ENCODE results near the gene NELL1.

NELL1 gene

GRCh38 chr11:20771026-20771425 is 101.6 kb downstream of the NELL1 start:
- CTCF ChIA-PET = interaction anchor here (1.2 kb wide), 1 partner anchor 16 kb away, joined by 3 read pairs; no protein-coding TSS in a partner anchor
- POLR2A ChIA-PET = no interaction called here
- TF ChIP-seq CTBP1 (IDR thresholded peaks at IDR 0.05; ENCODE audit: borderline replicate concordance) (no peak), LEF1 (IDR thresholded peaks at IDR 0.05; ENCODE audit: borderline replicate concordance) (no peak), SP1 (IDR thresholded peaks at IDR 0.05) (no peak), SUZ12 (IDR thresholded peaks at IDR 0.05) (no peak), TARDBP (IDR thresholded peaks at IDR 0.05) (no peak), ZNF384 (IDR thresholded peaks at IDR 0.05) (no peak), FOXA1 (IDR thresholded peaks at IDR 0.05) (no peak), L3MBTL2 (conservative IDR thresholded peaks at IDR 0.05) (no peak), ELF4 (IDR thresholded peaks at IDR 0.05) (no peak), NFRKB (IDR thresholded peaks at IDR 0.05) (no peak), ARNT (IDR thresholded peaks at IDR 0.05) (no peak), HDGF (IDR thresholded peaks at IDR 0.05; ENCODE audit: borderline replicate concordance) (no peak), FOXM1 (IDR thresholded peaks at IDR 0.05; ENCODE audit: borderline replicate concordance) (no peak)
- DNase-seq (ENCODE audit: extremely low spot score) = no peak

- no peak for DNase-seq (ENCODE audit: extremely low spot score)
- ChIA-PET CTCF (no interaction called here), POLR2A (no interaction called here)
- TF ChIP-seq CTBP1 (IDR thresholded peaks at IDR 0.05; ENCODE audit: borderline replicate concordance) (no peak), SUZ12 (IDR thresholded peaks at IDR 0.05) (no peak), ELF4 (IDR thresholded peaks at IDR 0.05) (no peak)
Measured at GRCh38 chr11:20771681-20772080, 102.3 kb downstream of the NELL1 start.

GRCh38 chr11:20775331-20775730 is 105.9 kb downstream of the NELL1 start:
- no peak for TF ChIP-seq ELF4 (IDR thresholded peaks at IDR 0.05)
- ChIA-PET POLR2A (no interaction called here), CTCF (no interaction called here)
- no peak for DNase-seq (ENCODE audit: extremely low spot score)

GRCh38 chr11:20782775-20783174 is 113.4 kb downstream of the NELL1 start:
- CTCF ChIA-PET = no interaction called here

GRCh38 chr11:20783220-20783619 is 113.8 kb downstream of the NELL1 start:
- no peak for DNase-seq (ENCODE audit: extremely low spot score)
- ChIA-PET CTCF (no interaction called here), POLR2A (no interaction called here)
- TF ChIP-seq SUZ12 (IDR thresholded peaks at IDR 0.05) (no peak), HDGF (IDR thresholded peaks at IDR 0.05; ENCODE audit: borderline replicate concordance) (no peak), PKNOX1 (IDR thresholded peaks at IDR 0.05) (no peak), FOXK2 (IDR thresholded peaks at IDR 0.05) (no peak), ELF4 (IDR thresholded peaks at IDR 0.05) (no peak), FOXA1 (IDR thresholded peaks at IDR 0.05) (no peak), LEF1 (IDR thresholded peaks at IDR 0.05; ENCODE audit: borderline replicate concordance) (no peak)

More at GRCh38 chr11:20782775-20783174, 113.4 kb downstream of the NELL1 start:
- TF ChIP-seq FOXK2 (IDR thresholded peaks at IDR 0.05) (no peak), BHLHE40 (IDR thresholded peaks at IDR 0.05; ENCODE audit: borderline replicate concordance) (no peak), ARNT (IDR thresholded peaks at IDR 0.05) (no peak), SUZ12 (IDR thresholded peaks at IDR 0.05) (no peak), NFRKB (IDR thresholded peaks at IDR 0.05) (no peak), FOXA1 (IDR thresholded peaks at IDR 0.05) (no peak), FOXM1 (IDR thresholded peaks at IDR 0.05; ENCODE audit: borderline replicate concordance) (no peak), SP1 (IDR thresholded peaks at IDR 0.05) (no peak), L3MBTL2 (conservative IDR thresholded peaks at IDR 0.05) (no peak), PKNOX1 (IDR thresholded peaks at IDR 0.05) (no peak), ZNF384 (IDR thresholded peaks at IDR 0.05) (no peak), HDGF (IDR thresholded peaks at IDR 0.05; ENCODE audit: borderline replicate concordance) (no peak), ELF4 (IDR thresholded peaks at IDR 0.05) (no peak), CTBP1 (IDR thresholded peaks at IDR 0.05; ENCODE audit: borderline replicate concordance) (no peak), LEF1 (IDR thresholded peaks at IDR 0.05; ENCODE audit: borderline replicate concordance) (no peak), TARDBP (IDR thresholded peaks at IDR 0.05) (no peak)
- no peak for DNase-seq (ENCODE audit: extremely low spot score)
- POLR2A ChIA-PET = no interaction called here

GRCh38 chr11:20790622-20791021 is 121.2 kb downstream of the NELL1 start:
- ChIA-PET CTCF (no interaction called here), POLR2A (no interaction called here)
- no peak for DNase-seq (ENCODE audit: extremely low spot score)
- TF ChIP-seq NFRKB (IDR thresholded peaks at IDR 0.05) = no peak
- TF ChIP-seq ARNT (IDR thresholded peaks at IDR 0.05) = no peak
- no peak for TF ChIP-seq ZNF384 (IDR thresholded peaks at IDR 0.05)
- TF ChIP-seq FOXA1 (IDR thresholded peaks at IDR 0.05) = no peak
- TF ChIP-seq TARDBP (IDR thresholded peaks at IDR 0.05) = no peak
- TF ChIP-seq SP1 (IDR thresholded peaks at IDR 0.05) = no peak
- no peak for TF ChIP-seq CTBP1 (IDR thresholded peaks at IDR 0.05; ENCODE audit: borderline replicate concordance)
- no peak for TF ChIP-seq BHLHE40 (IDR thresholded peaks at IDR 0.05; ENCODE audit: borderline replicate concordance)
- TF ChIP-seq L3MBTL2 (conservative IDR thresholded peaks at IDR 0.05) = no peak

- ChIA-PET POLR2A (no interaction called here), CTCF (no interaction called here)
- TF ChIP-seq CTBP1 (IDR thresholded peaks at IDR 0.05; ENCODE audit: borderline replicate concordance) (no peak), L3MBTL2 (conservative IDR thresholded peaks at IDR 0.05) (no peak), FOXM1 (IDR thresholded peaks at IDR 0.05; ENCODE audit: borderline replicate concordance) (no peak), ELF4 (IDR thresholded peaks at IDR 0.05) (no peak), BHLHE40 (IDR thresholded peaks at IDR 0.05; ENCODE audit: borderline replicate concordance) (no peak), FOXK2 (IDR thresholded peaks at IDR 0.05) (no peak), SP1 (IDR thresholded peaks at IDR 0.05) (no peak), PKNOX1 (IDR thresholded peaks at IDR 0.05) (no peak), LEF1 (IDR thresholded peaks at IDR 0.05; ENCODE audit: borderline replicate concordance) (no peak), HDGF (IDR thresholded peaks at IDR 0.05; ENCODE audit: borderline replicate concordance) (no peak), ZNF384 (IDR thresholded peaks at IDR 0.05) (no peak), FOXA1 (IDR thresholded peaks at IDR 0.05) (no peak), ARNT (IDR thresholded peaks at IDR 0.05) (no peak), SUZ12 (IDR thresholded peaks at IDR 0.05) (no peak), NFRKB (IDR thresholded peaks at IDR 0.05) (no peak), TARDBP (IDR thresholded peaks at IDR 0.05) (no peak)
- DNase-seq (ENCODE audit: extremely low spot score) = no peak
Measured at GRCh38 chr11:20795005-20795404, 125.6 kb downstream of the NELL1 start.

Measured in HEK293T (cell line).